Inferior parietal cortex (tissue), 1 donor: ENCODE results near the gene DCHS2.

Experiments used
- DNase-seq: peaks from one replicate; pipeline ENCODE4 v3.0.0-alpha.2; 2016; ENCODE audit errors: extremely low spot score

The DCHS2 gene, protein sequence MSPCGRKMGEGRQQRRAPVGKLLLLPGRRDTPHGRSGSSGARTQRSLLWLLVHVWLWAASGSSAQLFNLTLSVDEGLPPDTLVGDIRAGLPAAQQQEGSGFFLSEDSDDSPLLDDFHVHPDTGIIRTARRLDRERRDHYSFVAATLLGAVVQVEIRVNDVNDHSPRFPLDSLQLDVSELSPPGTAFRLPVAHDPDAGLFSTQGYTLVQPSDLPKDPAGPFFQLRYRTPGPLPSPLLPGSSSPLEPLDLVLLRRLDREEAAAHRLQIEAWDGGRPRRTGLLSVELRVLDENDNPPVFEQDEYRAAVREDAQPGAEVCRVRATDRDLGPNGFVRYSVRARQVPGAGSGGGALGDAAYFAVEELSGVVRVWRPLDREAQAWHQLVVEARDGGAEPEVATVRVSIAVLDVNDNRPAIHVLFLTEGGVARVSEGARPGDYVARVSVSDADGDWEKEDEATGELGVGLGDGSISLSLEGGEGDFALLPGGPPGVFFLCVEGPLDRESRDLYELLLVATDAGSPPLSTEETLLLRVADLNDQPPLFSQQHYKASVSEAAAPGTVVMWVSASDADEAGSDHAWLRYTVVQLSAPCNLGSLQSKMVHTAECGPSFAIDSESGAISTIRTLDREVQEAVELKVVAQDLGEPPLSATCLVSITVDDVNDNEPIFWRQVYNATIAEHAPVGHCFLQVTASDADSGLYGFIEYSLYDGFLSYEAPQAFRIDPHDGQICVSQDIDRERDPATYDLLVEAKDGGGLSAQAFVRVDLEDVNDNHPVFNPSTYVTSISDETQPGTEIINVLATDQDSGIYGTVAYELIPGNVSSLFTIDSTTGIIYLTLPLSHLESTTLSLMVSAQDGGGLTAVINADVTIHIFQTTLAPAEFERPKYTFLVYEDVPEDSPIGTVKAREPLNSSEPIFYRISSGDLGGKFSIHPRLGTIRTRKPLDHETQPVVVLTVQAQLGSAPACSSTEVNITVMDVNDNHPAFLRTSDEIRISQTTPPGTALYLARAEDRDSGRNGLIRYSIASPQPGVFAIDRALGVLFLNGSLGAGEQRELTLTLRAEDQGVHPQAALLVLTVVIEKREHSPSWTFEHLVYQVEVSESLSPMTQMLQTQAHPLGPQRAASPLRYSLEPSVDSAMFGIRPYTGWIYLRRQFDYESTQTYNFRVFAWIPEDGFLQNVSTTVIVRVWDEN (N-terminal part only)

DNA sequence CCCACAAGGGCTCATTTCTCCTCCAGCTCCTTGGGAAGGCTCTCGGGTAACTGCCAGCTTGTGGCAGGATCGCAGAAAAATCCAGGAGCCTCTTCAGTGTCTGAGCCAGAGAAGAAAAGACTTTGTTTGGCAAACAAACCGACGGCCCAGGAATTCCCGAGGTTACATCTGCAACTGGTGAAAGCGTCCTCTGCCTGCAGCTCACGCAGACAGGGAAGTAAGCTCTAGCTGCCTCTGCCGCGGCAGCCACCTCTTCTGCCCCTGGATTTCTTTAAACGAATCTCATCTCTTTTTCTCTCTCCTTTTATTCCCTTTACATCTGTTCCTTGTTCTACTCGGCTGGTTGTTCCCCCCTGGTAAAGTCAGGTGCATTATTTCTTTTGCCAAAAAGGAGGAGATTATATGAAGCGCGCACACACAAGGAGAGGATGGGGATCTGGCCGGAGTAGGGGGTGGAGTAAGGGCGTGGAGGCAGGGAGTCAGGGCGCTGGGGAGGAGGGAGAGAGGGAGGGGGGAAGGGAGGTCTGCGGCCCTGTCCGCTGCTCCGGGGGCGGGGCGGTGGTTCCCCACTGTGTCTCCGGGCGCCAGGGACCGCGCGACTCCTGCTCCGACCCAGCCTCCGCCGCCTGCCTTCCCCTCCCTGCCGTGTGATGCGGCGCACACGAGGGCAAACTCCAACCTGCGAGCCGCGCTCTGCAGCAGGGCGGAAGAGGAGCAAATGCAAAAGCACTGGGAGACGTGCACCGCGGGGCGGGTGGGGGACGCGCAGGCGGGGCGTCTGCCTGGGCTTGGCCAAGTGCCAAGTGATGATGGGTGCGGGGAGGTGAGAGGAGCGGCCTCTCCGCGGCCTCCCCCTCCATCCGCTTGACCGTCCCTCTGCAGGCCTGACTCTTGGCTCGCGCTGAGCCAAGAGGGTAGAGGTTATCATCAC, at the start of gene DCHS2:
DCHS2 (minus strand) TSS at position 459 of the 931 bp plus-strand sequence; CDS start at position 15, 444 bp downstream.
- no peak for DNase-seq

DNA sequence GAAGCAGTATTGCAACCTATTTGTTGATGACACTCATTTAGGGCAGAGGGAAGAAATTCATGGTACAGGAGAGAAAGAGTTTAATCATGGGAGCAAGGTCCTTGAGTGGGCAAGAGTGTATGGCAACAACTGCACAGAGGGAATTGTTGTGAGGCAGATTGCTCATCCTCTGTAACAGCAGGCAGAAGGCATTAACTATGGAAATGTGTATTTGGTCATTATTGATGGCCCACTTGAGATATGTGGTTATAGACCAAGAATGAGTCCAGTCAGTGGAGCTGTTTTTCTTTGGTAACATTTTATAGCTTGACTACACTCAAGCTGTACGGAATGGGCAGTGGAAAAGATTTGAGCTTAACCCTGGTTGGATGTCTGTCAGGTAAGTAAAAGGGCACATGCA, 42.7 kb upstream of the DCHS2 start:
- no peak for DNase-seq

DNA sequence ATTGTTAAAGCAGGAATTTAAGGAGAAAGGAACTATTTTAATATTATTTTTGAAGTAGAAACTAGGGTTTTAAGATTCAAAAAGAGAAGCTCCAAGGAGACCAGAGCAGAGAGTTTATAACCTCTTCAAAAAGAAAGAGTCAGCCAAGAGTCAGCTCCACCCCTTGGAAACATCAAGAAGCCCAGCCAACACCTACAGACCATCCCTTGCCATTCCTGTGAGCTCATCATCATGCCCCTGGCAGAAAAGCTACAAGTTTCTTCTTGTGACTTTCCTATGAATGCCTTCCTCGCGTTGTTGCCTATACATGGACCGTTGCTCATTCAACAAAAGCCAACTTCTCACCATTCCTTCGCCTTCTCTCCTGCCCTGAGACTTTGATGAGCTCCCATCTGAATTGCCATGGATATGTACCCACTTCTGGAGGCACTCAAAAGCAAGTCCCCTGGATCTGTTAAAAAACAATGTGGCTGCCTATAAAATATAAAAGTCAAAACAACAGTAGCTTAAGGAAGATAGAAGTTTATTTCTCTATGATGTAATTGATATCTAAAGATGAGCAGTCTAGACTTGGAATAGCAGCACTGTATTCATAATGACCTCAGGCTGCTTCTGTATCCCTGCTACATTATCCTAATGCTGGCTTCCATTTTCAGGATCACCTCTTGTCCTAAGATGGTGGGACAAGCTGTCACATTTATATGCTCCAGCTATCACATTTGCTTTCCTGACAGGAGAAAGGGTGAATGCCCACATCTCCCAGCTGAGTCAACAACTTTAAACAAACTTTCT, 38.3 kb upstream of the DCHS2 start:
- DNase-seq, result no peak

DNA sequence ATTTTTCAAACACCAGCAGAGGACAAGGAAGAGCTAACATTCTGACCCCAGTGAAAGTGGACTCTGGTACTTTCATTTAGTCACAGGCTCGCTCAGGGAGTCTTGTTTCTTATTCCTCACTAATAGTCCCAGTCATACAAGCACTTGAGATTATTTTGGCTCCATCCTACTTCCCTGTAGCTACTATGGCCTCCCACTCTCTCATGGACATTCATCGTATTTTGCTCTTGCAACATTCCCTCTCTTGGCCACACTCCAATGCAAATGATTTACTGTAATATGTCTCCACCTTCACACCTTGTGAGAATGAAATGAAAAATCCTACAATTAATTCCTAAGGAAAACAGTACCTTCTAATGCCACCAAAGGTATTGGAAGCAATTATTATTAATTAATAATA, 37.3 kb upstream of the DCHS2 start:
- no peak for DNase-seq

DNA sequence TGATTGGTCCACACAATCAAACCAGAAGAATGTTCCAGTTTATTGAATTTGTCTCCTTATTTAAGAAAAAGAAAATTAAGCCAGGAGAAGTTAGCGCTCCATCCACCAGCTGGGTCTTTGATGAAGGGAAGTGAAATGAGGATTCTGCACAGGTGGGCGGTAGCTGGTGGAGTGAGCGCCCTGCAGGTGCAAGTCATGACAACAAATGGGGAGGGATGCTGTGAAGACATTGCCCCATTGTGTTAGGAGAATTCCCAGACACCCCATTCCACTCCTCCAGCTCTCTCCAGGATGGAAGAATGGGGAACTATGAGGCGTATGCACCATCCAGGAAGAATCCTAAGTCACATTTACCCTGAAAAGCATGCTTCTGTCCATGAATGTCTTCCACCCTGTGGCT, 35.7 kb upstream of the DCHS2 start:
- no peak for DNase-seq

DNA sequence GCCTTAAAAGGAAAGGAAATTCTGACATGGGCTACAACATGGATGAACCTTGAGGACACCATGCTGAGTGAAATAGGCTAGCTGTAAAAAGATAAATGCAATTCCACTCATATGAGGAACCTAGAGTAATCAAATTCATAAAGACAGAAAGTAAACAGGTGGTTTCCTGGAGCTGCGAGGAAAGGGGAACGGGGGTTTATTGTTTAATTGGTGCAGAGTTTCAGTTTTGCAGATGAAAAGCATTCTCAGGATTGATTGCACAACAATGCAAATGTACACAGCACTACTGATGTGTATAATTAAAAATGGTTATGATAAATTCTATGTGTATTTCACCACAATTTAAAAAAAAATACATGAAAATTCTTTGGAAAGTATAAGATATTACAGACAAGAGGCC, 34.6 kb upstream of the DCHS2 start:
- no peak for DNase-seq

DNA sequence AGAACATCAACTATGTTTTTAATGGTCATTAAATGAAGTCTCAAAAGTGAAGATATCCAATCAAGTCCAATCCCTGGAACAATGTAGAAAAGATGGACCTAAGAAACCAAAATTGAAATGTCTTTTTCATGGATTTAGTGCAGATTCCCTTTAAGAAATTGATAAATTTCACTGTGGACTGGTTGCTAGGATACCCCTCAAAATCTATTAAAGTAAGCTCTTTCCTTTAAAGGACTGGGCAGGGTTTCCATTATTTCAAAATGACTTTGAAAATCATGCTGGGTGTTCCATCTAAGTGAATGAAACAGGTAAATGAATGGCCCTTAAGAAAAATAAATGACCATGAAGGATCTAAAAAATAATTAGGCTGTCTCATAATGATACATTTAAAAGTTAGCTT, 30.0 kb upstream of the DCHS2 start:
- no peak for DNase-seq

DNA sequence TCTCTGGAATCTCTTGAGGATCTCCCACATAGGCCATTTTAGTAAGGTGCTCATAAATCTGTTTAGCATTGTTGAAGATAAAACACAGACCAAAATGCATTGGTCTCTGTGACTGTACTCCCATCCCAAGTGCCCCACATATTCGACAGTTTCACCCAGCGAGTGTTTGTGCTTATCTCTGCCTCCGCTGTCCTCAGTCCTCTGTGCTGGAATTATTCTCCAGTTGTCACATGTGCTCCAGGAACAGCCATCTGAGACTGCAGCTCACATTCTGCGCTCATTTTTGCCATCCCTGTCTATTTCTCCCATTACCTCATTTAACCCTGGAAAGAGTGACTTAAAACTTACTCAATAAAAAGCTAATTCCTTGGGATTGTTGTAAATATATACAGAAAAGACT, 27.6 kb upstream of the DCHS2 start:
- DNase-seq, result no peak

DNA sequence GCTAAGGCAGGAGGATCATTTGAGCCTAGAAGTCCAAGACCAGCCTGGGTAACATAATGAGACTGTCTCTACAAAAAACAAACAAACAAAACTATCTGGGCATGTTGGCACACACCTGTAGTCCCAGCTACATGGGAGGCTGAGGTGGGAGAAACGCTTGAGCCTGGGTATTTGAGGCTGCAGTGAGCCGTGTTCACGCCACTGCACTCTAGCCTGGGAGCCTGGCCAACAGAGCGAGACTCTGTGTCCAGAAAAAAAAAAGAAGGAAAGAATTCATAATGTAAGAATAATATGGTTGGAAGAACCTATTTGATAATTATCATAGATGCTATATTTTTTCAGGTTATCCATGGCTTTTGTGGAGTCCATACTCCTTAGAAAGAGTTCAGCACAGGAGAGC, 26.0 kb upstream of the DCHS2 start:
- no peak for DNase-seq

DNA sequence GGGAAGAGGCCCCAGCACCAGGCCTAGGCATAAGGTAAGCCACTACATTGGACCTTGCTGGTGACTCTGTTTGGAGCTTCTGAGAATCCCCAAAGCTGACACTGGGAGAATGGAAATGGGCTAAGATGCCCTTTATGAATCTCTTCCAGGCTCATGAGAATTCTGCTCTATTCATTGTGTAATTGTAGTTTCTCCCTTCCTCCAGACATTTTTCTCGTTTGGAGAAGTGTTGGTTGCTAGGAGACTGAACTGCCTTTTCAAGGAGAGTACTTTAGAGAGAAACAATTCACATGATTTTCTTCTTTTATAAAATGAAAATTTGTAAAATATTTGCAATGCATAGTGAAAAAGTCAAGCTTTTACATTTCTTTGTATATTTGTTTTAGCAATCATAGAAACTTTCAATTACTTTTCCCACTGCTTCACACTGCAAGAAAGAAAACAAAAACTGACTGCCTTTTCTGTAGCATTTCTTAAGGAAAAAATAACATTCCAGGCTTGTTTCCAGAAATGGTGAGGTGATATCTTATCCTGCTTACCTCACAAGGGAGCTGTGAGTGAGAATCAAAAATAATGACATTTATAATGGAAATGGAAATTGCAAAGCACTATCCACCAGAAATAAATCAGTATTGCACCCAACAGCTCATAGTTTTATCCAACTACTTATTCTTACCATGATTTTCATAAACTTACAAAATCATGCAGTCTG, 24.9 kb upstream of the DCHS2 start:
- peak; percentile 53 for DNase-seq

DNA sequence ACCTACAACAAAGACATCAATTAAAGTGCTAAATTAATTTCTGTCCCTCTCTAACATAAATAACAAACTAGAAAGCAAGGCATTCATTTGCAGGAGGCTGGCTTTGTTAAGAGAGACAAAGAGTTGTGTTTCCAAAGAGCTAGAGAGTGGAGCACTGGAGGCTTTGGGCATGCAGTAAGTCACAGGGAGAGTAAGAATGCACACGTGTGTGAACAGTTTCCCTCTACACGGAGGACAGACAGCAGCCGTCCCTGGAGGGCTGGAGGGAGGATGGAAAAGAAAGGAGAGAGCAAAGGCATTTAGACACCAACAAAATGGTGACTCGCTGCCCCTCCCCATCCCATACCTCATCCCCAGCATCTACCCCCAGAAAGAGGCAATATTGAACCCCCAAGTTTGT, 20.4 kb upstream of the DCHS2 start:
- DNase-seq, result no peak

DNA sequence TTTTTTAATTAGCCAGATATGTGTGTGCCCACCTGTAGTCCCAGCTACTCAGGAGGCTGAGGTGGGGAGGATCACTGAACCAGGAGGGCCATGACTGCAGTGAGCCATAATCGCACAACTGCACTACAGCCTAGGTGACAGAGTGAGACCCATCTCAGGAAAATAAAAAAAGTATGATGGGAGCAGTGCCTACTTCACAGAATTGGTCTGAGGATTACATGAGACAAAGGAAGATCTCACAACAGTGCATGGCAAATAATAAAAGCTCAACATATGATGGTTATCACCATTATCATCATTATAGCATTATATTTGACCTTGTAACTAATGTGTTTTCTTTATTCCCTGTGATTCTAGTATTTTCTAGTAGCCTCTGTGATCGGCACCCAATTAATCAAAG, 19.9 kb upstream of the DCHS2 start:
- DNase-seq, result no peak

DNA sequence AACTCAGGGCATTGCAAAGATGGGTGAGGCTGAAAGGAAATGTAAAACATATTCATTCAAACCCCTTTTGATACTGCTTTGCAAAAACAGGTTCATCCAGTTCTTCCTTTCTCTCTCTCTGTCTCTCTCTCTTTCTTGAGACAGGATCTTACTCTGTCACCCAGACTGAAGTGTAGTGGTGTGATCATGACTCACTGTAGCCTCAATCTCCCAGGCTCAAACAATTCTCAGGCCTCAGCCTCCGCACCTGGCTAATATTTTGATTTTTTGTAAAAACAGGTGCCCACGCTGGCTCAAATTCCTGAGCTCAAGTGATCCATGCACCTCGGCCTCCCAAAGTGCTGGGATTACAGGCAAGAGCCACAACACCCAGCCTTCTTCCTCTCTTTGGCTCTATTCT, 15.6 kb upstream of the DCHS2 start:
- no peak for DNase-seq

DNA sequence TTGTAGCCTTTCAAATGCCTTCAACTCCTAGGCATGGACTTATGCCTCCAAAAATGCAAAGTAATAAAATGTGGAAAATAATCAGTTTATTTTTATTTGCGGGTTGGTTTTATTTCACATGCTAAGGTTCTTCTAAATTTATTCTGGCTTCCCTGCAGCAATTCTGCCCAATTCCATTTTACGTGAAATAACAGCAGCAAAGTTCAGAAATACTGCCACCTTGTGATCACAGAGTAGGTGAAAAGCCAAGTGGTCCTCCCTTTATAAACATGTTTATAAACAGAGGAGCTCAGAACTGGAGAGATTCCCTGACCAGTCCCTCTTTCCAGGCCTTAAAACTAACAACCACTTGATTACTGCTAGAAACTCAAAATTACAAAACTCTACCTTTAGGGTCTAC, 14.7 kb upstream of the DCHS2 start:
- peak; percentile 64 for DNase-seq

DNA sequence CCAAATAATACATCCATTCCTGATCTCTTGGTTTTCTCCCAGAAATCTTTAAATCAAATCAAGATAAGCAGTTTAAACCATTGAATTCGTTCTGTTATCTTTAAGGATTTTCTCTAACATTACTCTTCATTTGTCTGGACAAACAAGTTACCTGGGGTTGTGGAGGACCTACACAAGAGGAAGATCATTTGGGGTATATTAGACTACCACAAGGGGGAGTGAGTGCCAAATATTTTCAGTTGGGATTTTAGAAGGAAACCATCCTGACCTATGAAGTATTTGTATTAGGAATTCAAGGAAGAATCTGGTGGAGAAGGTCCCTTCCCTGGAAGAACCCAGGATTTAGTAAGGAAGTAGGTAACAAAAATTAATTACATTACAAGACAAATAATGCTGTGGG, 12.0 kb upstream of the DCHS2 start:
- DNase-seq, result no peak

DNA sequence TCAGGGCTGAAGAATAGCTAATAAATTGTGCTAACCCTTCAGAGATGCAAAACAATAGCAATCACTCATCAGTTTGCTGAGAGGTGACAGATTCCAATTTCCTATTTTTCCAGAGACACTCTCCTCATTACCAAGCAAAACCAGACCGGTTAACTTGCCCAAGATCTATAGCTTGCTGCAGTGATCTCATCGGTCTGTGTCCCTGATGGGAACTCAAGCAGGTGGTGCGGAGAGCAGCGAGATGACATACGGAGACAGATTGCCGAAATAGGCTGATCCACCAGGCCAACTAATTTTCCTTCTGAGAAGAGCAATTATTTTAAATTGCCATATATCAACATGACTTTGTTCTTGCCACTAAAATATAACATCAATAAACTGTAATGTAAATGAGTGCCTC, 10.5 kb upstream of the DCHS2 start:
- DNase-seq, result no peak

DNA sequence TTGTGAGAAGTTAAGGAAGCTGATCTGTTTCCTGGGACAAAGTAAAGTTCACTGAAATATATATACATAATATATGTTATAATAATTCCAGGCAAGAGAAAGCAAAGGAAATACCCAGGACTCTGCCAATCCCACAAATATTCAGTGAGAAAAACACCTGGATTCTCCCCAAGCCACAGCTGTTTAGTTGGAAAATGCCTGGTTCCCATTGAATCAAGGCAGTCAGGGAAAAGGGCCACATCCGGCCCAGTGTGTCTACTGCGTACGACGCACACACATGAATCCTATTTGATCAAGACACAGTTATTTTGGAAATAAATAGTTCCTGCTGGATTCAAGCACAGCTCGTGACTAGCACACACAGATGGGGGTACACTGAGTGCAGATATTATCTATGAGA, 6.3 kb upstream of the DCHS2 start:
- DNase-seq, result no peak

DNA sequence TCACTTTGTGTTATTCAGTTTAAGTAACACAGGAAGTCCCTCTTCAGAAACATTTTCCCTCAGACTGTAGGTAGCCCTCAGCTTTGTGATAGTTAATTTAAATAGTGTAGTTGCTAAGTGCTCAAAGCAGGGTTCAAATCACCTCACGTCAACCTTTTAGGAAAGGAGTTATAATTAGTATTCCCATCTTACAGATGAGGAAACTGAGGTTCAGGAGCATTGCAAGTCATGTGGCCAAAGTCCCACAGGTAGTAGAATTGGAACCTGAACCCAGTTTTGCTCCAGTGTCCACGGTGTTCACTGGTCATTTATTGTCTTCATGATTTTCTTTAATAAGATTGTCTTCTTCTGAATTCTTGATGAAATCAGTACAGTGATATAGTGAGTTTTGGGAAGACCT, 4.3 kb upstream of the DCHS2 start:
- no peak for DNase-seq

DNA sequence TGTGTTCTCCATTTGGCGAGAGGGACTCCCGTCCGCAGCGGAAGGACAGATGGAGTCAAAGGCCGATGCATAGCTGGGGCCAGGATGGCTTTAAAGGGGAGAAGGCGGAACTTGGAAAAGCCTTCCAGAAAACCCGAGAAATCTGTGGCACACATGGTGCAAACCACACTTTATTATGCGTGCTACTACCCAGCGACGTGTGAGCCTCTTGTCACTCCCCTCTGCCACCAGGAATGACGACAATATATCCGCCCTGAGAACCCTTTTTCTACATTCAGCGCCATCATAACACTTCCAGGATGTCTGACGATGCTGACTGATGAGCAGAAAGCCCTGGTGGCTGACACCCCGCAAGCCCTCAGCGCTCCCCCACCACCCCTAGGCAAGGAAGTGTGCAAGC, 689 bp upstream of the DCHS2 start:
- no peak for DNase-seq
